T-helper 17 cell (primary cell): ENCODE data around the gene ZDHHC24. TPM values are rescaled to one million over a fixed set of nuclear protein-coding genes. Genes with fewer than 3 reads are reported as not detected.
A peak's percentile ranks its signal among the peaks of the same experiment; 100 is the strongest.
"Not testable (repeated sequence)": the region's sequence is repeated elsewhere in the genome, so short reads cannot be mapped to it uniquely, and the experiment has no call there.

Source experiments
- ATAC-seq: fragments of 150-1000 bp; cut with Tn5 transposase; 2 replicates; pipeline ENCODE4 v1.10.0; 2021; ENCODE audit warnings: mild to moderate bottlenecking, moderate library complexity
- DNase-seq, 3 donors: peaks; one replicate each; pipeline versions ENCODE4 v3.0.0 to v3.0.0-alpha.2; 2020 to 2021
- H3K9me3 ChIP-seq: one replicate; pipeline ENCODE4 v1.7.0; 2013; ENCODE audit warnings: low read length, mild to moderate bottlenecking; ENCODE audit not compliant: control insufficient read depth, poor library complexity, severe bottlenecking
- H3K27ac Mint-ChIP-seq: one replicate; pipeline ENCODE4 v1.8.0; 2022; ENCODE audit warnings: mild to moderate bottlenecking, moderate library complexity, mixed read lengths
- H3K27me3 Mint-ChIP-seq: one replicate; pipeline ENCODE4 v1.8.0; 2022; ENCODE audit warnings: mixed read lengths
- H3K36me3 Mint-ChIP-seq: one replicate; pipeline ENCODE4 v1.8.0; 2022; ENCODE audit warnings: low read depth, mixed read lengths
- H3K4me1 Mint-ChIP-seq: one replicate; pipeline ENCODE4 v1.8.0; 2022; ENCODE audit warnings: mild to moderate bottlenecking, mixed read lengths
- H3K4me3 Mint-ChIP-seq: one replicate; pipeline ENCODE4 v1.8.0; 2022; ENCODE audit warnings: mild to moderate bottlenecking, moderate library complexity, mixed read lengths
- total RNA-seq, 4 donors: library from RNA in 2 of 4; stranded (reverse) in 2 of 4; gene quantifications; one replicate each; pipeline ENCODE4 v1.2.3 and lab custom pipeline; 2022 to 2026

ZDHHC24 gene, protein sequence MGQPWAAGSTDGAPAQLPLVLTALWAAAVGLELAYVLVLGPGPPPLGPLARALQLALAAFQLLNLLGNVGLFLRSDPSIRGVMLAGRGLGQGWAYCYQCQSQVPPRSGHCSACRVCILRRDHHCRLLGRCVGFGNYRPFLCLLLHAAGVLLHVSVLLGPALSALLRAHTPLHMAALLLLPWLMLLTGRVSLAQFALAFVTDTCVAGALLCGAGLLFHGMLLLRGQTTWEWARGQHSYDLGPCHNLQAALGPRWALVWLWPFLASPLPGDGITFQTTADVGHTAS
- 10 to 100 TPM; 15.2 to 18.1 TPM for total RNA-seq
- 19.1 to 29.5 reads per million in 2 donors for total RNA-seq (lab: John Stamatoyannopoulos, UW)

DNA sequence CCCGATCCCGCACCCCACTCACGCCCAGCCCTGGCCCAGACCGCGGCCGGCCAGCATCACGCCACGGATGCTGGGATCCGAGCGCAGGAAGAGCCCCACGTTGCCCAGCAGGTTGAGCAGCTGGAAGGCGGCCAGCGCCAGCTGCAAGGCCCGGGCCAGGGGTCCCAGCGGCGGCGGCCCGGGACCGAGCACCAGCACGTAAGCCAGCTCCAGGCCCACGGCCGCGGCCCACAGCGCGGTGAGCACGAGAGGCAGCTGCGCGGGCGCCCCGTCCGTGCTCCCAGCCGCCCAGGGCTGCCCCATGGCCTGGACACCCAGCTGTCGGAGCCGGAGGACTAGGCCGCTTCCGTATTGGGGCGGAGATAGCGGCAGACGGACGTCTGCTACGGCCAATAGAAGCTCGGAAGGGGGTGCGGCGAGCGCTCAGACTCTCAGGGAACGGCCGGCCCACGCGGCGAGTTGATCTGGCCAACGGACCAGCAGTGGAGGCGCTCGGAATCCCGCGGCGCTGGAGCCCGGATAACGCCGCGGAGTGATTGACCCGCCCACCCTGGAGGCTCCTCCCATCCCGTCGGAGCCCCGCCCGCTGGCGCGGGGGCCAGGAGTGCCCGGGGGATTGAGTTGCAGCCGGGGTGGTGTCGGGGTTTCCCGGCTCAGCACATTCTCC lies at the start of gene ZDHHC24:
Gene ZDHHC24 (minus strand): TSS at position 348 of the 667 bp plus-strand sequence. CDS start 45 bp downstream, at position 303.
- H3K27me3 Mint-ChIP-seq, result peaks cover 6% of the 10 kb centered on the region
- H3K9me3 ChIP-seq, result no peaks in the 10 kb centered on the region
- peaks cover 14% of the 10 kb centered on the region for H3K36me3 Mint-ChIP-seq
- peak within 1 kb of the TSS; percentile 95 for H3K27ac Mint-ChIP-seq
- peaks cover 38% of the 10 kb centered on the region for H3K4me1 Mint-ChIP-seq
- peak within 1 kb of the TSS; percentile 93 for H3K4me3 Mint-ChIP-seq
- ATAC-seq (peak; percentile 86), DNase-seq (peak; percentile 75 to 84 (median 81))

DNA sequence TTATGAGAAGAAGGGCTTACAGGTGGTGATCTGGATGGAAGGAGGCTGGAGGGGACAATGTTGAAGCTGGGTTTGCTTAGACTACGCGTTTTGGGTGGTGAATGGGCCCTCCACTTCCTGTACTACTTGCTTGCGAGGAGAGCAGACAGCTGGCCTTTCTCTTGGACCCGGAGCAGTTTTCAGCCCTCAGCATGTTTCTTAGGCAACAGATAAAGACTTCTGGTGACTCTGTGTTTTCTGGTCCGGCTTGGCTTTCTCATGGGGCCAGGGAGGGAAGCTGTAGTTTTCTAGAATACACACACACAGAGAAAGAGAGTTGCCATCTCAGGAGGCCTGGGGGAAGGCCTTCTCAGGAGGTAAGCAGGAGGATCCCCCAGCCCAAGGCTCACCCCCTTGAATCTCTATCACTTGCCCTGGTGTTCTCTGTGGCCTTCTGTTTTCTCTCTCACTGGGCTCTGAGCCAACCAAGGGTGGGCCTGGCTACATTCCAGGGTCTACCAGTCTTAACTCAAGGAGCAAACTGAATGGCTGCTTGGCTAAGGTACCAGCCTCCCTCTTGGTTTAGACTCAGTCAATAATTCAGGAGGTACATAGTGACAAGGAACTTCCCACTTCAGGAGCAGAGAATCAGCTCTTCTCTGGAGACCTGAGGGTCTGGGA lies 49.5 kb upstream of the ZDHHC24 start:
- H3K27me3 Mint-ChIP-seq, result no peaks in the 10 kb centered on the region
- H3K4me1 Mint-ChIP-seq, result peaks cover 24% of the 10 kb centered on the region
- ATAC-seq (no peak), DNase-seq (no peak)
- H3K9me3 ChIP-seq, result no peaks in the 10 kb centered on the region
- H3K36me3 Mint-ChIP-seq, result peaks cover 2% of the 10 kb centered on the region
- peak overlapping the region; percentile 39 for H3K27ac Mint-ChIP-seq
- peak overlapping the region; percentile 25 for H3K4me3 Mint-ChIP-seq

DNA sequence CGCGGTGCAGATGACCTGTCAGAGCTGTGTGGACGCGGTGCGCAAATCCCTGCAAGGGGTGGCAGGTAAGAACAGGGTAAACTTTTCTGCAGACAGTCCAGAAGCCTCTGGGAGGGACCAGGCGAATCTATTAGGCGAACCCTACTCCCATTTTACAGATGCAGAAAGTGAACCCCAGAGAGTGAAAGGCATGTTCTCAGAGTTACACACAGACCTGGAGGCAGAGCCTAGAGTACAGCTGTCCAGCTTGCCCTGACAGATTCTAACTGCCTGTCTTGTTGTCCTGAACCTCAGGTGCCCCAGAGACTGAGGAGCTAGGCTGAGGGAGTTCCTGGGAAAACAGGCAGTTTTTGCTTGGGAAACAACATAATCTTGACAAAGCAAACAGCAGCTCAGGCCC lies 47.8 kb upstream of the ZDHHC24 start:
- Mint-ChIP-seq H3K4me3 (peak overlapping the region; percentile 100), H3K27ac (peak overlapping the region; percentile 100), H3K36me3 (peaks cover 2% of the 10 kb centered on the region), H3K4me1 (peaks cover 24% of the 10 kb centered on the region), H3K27me3 (no peaks in the 10 kb centered on the region)
- no peaks in the 10 kb centered on the region for H3K9me3 ChIP-seq
- ATAC-seq, result no peak
- no peak for DNase-seq

DNA sequence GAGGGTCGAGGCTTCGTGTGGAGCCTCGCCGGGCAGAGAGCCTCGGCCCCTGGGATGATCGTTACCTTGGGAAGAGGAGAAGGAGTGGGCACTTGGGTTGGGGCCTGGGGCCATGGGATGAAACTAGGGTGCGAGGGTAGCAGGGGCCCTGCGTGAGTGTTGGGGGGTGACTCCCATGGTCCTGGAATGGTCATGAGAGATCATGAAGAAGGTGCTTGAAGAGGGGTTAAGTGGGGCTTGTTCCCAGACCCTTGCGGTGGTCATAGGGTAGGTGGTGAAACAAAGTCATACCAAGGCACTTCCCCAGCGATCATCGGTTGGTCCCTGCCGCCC lies 47.4 kb upstream of the ZDHHC24 start:
- peaks cover 2% of the 10 kb centered on the region for H3K36me3 Mint-ChIP-seq
- DNase-seq, result no peak

DNA sequence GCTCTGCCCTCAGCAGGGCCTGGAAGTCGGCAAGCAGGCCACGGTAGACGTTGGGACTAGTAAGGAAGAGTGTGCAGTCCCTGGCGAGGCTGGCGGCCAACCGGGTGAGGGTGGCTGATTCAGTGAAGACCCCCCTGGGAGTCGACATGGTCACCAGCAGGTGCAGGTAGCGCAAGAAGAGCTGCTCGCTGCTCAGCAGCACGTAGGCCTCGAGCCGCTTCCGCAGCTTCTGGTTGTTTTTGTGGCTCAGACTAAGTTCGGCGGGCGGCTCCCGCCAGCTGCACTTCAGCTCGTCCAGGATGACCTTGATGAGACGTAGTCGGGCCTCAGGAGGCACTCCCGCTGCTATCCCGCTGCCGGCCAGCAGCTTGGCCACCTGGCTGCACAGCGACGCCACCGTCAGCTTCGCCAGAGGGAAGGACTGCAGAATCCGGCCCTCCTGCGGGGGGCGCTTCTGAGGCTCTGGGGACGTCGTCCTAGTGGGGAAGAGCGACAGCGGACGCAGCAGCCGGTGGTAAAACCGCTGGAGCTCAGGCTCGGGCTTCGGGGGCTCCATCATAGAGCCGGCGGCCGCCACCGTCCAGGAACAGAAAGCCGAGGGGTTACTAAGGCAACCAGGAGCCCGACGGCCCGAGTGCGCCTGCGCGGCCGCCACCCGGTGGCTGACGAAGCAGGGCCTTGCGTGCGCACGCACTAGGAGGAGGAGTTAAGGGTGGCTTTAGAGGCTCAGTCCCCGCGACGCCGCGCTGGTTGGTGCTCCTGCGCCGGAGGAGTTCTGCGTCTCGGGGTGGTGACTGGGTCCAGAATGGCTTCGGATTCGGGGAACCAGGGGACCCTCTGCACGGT lies 46.8 kb upstream of the ZDHHC24 start, which contains the start of the genes CCDC87 and CCS:
Gene CCDC87 (minus strand): TSS at position 607 of the 846 bp plus-strand sequence. CDS start 48 bp downstream, at position 559.
Gene CCS (plus strand): TSS at position 729 of the 846 bp plus-strand sequence. CDS start 77 bp downstream, at position 806.
- ATAC-seq (peak; percentile 97), DNase-seq (peak; percentile 98 to 100 (median 99))
- peak within 1 kb of the TSS; percentile 100 for H3K27ac Mint-ChIP-seq
- no peaks in the 10 kb centered on the region for H3K27me3 Mint-ChIP-seq
- H3K4me1 Mint-ChIP-seq, result peaks cover 24% of the 10 kb centered on the region
- H3K36me3 Mint-ChIP-seq, result peaks cover 2% of the 10 kb centered on the region
- peak within 1 kb of the TSS; percentile 100 for H3K4me3 Mint-ChIP-seq
- H3K9me3 ChIP-seq, result no peaks in the 10 kb centered on the region

More for the DNA sequence above, 47.4 kb upstream of the ZDHHC24 start:
- Mint-ChIP-seq H3K4me3 (peak overlapping the region; percentile 100), H3K27ac (peak overlapping the region; percentile 100), H3K27me3 (no peaks in the 10 kb centered on the region), H3K4me1 (peaks cover 24% of the 10 kb centered on the region)
- no peaks in the 10 kb centered on the region for H3K9me3 ChIP-seq
- ATAC-seq, result no peak

DNA sequence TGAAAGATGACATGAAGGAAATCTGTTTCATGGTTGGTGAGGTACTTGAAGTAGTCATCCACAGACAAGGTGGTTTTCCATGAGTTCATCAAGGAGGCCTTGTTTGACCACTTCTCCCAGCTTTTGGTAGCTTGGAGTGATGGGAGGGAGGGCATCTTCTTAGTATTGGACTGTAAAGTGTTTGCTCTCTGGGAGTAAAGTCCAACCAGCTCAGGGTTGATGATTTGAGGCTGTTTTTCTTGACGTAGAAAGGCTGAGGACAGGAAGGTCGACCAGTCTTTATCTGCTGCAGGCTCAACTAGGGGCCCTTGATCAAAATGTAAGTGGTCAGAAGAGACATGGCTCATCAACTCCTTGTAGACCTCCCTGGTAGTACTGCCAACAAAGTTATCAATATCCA lies 45.3 kb upstream of the ZDHHC24 start:
- H3K4me1 Mint-ChIP-seq, result peaks cover 25% of the 10 kb centered on the region
- no peaks in the 10 kb centered on the region for H3K27me3 Mint-ChIP-seq
- peak overlapping the region; percentile 100 for H3K27ac Mint-ChIP-seq
- ATAC-seq (no peak), DNase-seq (no peak)
- peak overlapping the region; percentile 100 for H3K4me3 Mint-ChIP-seq
- H3K36me3 Mint-ChIP-seq, result peaks cover 2% of the 10 kb centered on the region
- H3K9me3 ChIP-seq, result no peaks in the 10 kb centered on the region

DNA sequence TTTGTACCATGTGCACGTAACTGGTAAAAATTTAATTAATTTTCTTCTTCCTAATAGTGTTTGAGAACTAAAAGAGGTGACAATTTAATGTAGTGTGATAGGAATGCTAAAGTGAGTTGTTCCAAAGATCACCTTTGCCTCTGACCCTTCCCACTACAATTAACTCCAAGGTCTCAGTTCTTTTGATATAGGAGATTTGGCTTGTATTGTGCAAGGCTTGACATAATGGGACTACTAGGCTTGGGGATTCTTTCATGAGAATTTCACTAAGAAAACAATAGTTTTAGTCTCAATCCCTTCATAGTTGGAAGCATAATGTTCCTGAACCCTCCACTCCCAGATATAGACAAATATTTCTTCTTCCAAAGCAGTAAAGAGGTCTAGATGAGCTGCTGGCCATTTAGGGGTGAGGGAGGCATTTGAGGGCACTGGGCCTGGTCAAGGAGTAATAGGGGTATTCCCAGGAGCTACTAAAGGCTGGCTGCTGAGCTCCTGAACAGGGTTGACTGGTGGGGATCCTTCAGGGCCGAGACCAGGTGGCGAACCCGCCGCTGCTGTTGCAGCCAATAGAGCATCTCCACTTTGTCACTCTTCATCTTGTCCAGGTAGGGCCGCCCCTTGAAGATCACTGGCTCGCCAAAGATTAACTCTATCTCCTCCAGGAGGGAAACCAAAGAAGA lies 44.3 kb upstream of the ZDHHC24 start:
- H3K27ac Mint-ChIP-seq, result no peak overlapping the region
- H3K4me3 Mint-ChIP-seq, result no peak overlapping the region
- no peaks in the 10 kb centered on the region for H3K9me3 ChIP-seq
- ATAC-seq (no peak), DNase-seq (no peak)
- peaks cover 2% of the 10 kb centered on the region for H3K36me3 Mint-ChIP-seq
- H3K27me3 Mint-ChIP-seq, result no peaks in the 10 kb centered on the region
- H3K4me1 Mint-ChIP-seq, result peaks cover 18% of the 10 kb centered on the region

DNA sequence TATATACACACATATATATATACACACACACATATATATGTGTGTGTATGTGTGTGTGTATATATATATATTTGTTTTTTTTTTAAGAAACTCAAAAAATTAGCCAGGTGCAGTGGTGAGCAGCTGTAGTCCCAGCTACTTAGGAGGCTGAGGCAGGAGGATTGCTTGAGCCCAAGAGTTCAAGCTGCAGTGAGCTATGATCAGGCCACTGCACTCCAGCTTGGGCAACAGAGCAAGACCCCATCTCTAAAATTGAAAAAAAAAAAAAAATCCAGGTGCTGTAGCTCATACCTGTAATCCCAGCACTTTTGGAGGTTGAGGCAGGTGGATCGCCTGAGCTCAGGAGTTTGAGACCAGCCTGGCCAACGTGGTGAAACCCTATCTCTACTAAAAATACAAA lies 43.5 kb upstream of the ZDHHC24 start:
- H3K4me3 Mint-ChIP-seq, H3K27ac Mint-ChIP-seq, H3K27me3 Mint-ChIP-seq, ATAC-seq, DNase-seq, H3K9me3 ChIP-seq, H3K36me3 Mint-ChIP-seq: not testable (repeated sequence)
- H3K4me1 Mint-ChIP-seq, result peaks cover 13% of the 10 kb centered on the region

DNA sequence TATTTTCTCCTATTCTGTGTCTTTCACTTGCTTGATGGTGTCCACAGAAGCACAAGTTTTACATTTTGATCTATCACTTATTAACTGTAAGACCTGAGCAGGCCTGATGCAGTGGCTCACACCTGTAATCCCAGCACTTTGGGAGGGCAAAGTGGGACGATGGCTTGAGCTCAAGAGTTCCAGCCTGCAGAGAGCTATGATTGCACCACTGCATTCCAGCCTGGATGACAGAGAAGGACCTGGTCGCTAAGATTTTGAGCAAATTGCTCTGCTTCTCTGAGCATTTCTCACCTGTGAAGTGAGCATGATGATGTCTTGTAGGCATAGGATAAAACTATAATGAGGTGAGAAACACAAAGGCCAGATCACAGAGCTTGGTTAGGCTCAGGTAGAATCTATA lies 40.3 kb upstream of the ZDHHC24 start:
- no peaks in the 10 kb centered on the region for H3K36me3 Mint-ChIP-seq
- H3K4me1 Mint-ChIP-seq, result peaks cover 2% of the 10 kb centered on the region
- ATAC-seq (no peak), DNase-seq (no peak)
- no peak overlapping the region for H3K27ac Mint-ChIP-seq
- no peaks in the 10 kb centered on the region for H3K9me3 ChIP-seq
- no peaks in the 10 kb centered on the region for H3K27me3 Mint-ChIP-seq
- H3K4me3 Mint-ChIP-seq, result no peak overlapping the region

DNA sequence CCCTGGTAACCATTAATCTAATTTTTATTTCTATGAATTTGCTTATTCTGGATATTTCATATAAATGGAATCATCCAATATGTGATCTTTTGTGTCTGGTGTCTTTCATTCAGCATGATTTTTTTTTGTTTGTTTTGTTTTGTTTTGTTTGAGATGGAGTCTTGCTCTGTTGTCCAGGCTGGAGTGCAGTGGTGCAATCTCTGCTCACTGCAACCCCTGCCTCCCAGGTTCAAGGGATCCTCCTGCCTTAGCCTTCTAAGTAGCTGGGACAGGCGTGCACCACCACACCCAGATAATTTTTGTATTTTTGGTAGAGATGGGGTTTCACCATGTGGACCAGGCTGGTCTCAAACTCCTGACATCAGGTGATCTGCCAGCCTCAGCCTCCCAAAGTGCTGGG lies 39.6 kb upstream of the ZDHHC24 start:
- H3K4me3 Mint-ChIP-seq, H3K27me3 Mint-ChIP-seq, H3K36me3 Mint-ChIP-seq, H3K9me3 ChIP-seq, DNase-seq, H3K4me1 Mint-ChIP-seq, ATAC-seq, H3K27ac Mint-ChIP-seq: not testable (repeated sequence)

DNA sequence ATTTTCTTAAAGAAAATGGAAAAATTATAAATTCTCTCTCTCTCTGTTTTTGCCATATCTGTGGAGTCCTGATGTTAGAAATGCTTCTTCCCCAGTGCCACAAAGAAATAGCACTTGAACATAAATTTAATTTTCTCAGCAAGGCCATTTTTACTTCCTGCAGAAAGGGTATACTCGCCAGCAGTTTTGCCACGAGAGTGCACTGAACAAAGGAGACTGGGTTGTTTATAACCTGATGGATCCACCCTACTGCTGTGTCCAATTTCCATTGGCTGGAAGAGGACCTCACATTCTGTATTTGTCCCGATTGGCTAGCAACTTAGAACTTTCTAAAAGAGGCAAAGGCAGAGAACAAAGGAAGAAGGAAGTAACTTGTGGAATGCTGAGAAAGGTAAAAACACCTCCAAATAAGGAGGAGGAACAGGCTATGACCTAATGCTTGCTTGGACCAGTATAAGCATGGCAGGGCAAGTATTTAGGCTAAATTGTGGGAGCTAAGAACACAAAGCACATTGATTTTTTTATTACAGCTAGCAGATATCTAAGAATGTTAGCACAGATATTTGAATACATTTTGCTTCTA lies 36.8 kb upstream of the ZDHHC24 start:
- H3K36me3 Mint-ChIP-seq, H3K9me3 ChIP-seq, H3K4me3 Mint-ChIP-seq, DNase-seq, ATAC-seq, H3K4me1 Mint-ChIP-seq, H3K27me3 Mint-ChIP-seq: not testable (repeated sequence)
- H3K27ac Mint-ChIP-seq, result peak overlapping the region; percentile 59

DNA sequence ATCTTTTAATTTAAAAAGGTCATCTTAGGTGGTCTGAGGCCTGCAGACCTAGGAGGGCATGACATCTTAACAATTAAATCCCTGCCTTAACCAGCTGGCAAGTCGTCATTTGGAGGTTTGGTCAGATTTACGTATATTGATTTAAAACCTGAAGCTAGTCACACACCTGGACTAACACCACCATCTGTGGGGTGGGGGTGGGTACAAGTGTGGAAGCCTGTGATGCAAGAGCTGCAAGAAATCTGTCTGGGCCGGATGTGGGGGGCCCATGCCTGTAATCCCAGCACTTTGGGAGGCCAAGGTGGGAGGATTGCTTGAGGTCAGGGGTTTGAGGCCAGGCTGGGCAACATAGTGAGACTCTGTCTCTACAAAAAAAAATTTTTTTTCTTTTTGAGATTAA lies 35.4 kb upstream of the ZDHHC24 start:
- ATAC-seq, result no peak
- no peak overlapping the region for H3K4me3 Mint-ChIP-seq
- no peak overlapping the region for H3K27ac Mint-ChIP-seq
- no peaks in the 10 kb centered on the region for H3K9me3 ChIP-seq
- no peak for DNase-seq
- peaks cover 6% of the 10 kb centered on the region for H3K27me3 Mint-ChIP-seq
- peaks cover 8% of the 10 kb centered on the region for H3K4me1 Mint-ChIP-seq
- peaks cover 2% of the 10 kb centered on the region for H3K36me3 Mint-ChIP-seq
